Epithelial cell of alveolus of lung (primary cell): Measurements from ENCODE around the gene ZNF138. TPM values are rescaled to one million over a fixed set of nuclear protein-coding genes. Genes with fewer than 3 reads are reported as not detected.

ENCODE experiments used
- total RNA-seq: library from RNA; depleted of rRNA; stranded (reverse); fragments of >200 nt; gene quantifications from 2 replicates; pipeline ENCODE4 v1.2.1, GENCODE V29; 2015

The ZNF138 gene
- 4.8 and 8.5 TPM in 2 replicates for total RNA-seq

GRCh38 chr7:64794171-64794844, at the start of gene ZNF138:
Gene ZNF138, plus strand, starts transcription at chr7:64794428. Its CDS starts 141 bp downstream, at chr7:64794569.

Other genes starting within 250 kb of the ZNF138 start
- 6.7 and 9.3 TPM in 2 replicates for gene ZNF680, start 231.4 kb upstream of the ZNF138 start, total RNA-seq
- gene ZNF107, start 128.3 kb upstream of the ZNF138 start, total RNA-seq = 2.2 and 4.3 TPM in 2 replicates
- 2.5 and 2.6 TPM in 2 replicates for gene ZNF273, start 108.8 kb downstream of the ZNF138 start, total RNA-seq
- 0.52 and 3.4 TPM in 2 replicates for gene ZNF117, start 196.6 kb downstream of the ZNF138 start, total RNA-seq
- 1.4 and 3.9 TPM in 2 replicates for gene ERV3-1, start 212.3 kb downstream of the ZNF138 start, total RNA-seq